Measurements from ENCODE around the gene SLX4IP.

SLX4IP gene

GRCh38 chr20:10551732-10552724, 116.9 kb downstream of the SLX4IP start:
- no peak overlapping the region for H3K27ac ChIP-seq (ENCODE audit: low read depth, low read length)

DNA sequence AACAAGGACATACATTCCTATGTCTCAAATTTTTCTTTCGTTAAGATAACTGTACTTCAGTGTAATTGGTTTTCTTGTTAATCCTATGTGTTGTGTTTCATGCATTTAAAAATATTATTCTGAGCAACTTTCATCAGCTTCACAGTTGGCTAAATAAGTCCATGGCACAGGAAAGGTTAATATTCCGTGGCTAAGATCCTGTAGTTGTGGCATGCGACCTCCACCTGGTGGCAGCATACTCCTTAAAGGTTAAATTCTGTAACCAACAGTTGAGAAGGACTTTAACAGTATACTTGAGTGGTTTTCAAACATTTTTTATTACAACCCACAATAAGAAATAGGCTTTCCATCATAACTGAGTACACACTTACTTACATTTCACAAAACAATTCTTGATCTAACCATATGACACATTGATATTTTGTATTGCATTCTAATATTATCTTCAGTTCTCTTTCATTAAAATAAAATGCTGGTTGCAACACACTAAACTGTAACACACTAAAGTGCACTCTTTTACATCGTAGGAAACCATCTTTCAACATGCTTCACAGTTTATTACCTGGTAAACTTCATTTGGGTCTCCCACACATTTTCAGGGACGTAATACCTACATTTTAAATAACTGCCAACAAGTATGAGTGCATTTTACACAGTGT, 118.3 kb downstream of the SLX4IP start:
- no peak overlapping the region for H3K4me3 ChIP-seq (ENCODE audit: low read length)
- H3K18ac ChIP-seq (ENCODE audit: low read length), result no peak overlapping the region
- no peak overlapping the region for H3K9ac ChIP-seq (ENCODE audit: low read length)
- H3K56ac ChIP-seq (ENCODE audit: low read length), result no peak overlapping the region
- peaks cover 6% of the 10 kb centered on the region for H3K4me1 ChIP-seq (ENCODE audit: control insufficient read depth, low read depth, low read length)
- no peak overlapping the region for H2BK15ac ChIP-seq (replicated peaks; ENCODE audit: low read depth)
- no CpG with 5 or more reads among the region's 5 CpGs for WGBS (ENCODE audit: extremely low coverage, insufficient coverage, low lambda C conversion rate)
- no peak overlapping the region for H3K27ac ChIP-seq (ENCODE audit: low read depth, low read length)
- no peak overlapping the region for H4K8ac ChIP-seq (ENCODE audit: low read depth, low read length)
- H2BK5ac ChIP-seq (ENCODE audit: low read length), result no peak overlapping the region
- no peak overlapping the region for H4K5ac ChIP-seq (ENCODE audit: low read length)
- H3K36me3 ChIP-seq (ENCODE audit: control insufficient read depth, insufficient read depth, low read length), result no peaks in the 10 kb centered on the region
- H2AK5ac ChIP-seq (ENCODE audit: low read length), result no peak overlapping the region
- H3K79me1 ChIP-seq (ENCODE audit: low read length), result no peaks in the 10 kb centered on the region
- H3K79me2 ChIP-seq (ENCODE audit: control insufficient read depth, insufficient read depth, low read length), result no peaks in the 10 kb centered on the region
- no peak overlapping the region for H3K4me2 ChIP-seq (ENCODE audit: low read length)
- no peak overlapping the region for H3K23ac ChIP-seq (ENCODE audit: low read length)
- H2BK120ac ChIP-seq (ENCODE audit: low read depth, low read length), result no peak overlapping the region
- H3K4ac ChIP-seq (ENCODE audit: low read depth, low read length), result no peak overlapping the region
- H3K27me3 ChIP-seq (ENCODE audit: insufficient read depth, low read length, poor library complexity), result no peaks in the 10 kb centered on the region
- DNase-seq, result peak; percentile 78

More at GRCh38 chr20:10551732-10552724, 116.9 kb downstream of the SLX4IP start:
- Histone ChIP-seq H3K79me1 (ENCODE audit: low read length) (no peaks in the 10 kb centered on the region), H2AK5ac (ENCODE audit: low read length) (no peak overlapping the region), H3K36me3 (ENCODE audit: control insufficient read depth, insufficient read depth, low read length) (no peaks in the 10 kb centered on the region), H3K4me2 (ENCODE audit: low read length) (no peak overlapping the region), H3K4me3 (ENCODE audit: low read length) (no peak overlapping the region), H3K27me3 (ENCODE audit: insufficient read depth, low read length, poor library complexity) (no peaks in the 10 kb centered on the region), H3K4me1 (ENCODE audit: control insufficient read depth, low read depth, low read length) (peaks cover 6% of the 10 kb centered on the region), H3K23ac (ENCODE audit: low read length) (no peak overlapping the region), H3K18ac (ENCODE audit: low read length) (no peak overlapping the region), H4K8ac (ENCODE audit: low read depth, low read length) (no peak overlapping the region), H3K56ac (ENCODE audit: low read length) (no peak overlapping the region), H4K5ac (ENCODE audit: low read length) (no peak overlapping the region), H3K9ac (ENCODE audit: low read length) (no peak overlapping the region), H2BK5ac (ENCODE audit: low read length) (no peak overlapping the region), H3K4ac (ENCODE audit: low read depth, low read length) (no peak overlapping the region), H2BK15ac (replicated peaks; ENCODE audit: low read depth) (no peak overlapping the region), H2BK120ac (ENCODE audit: low read depth, low read length) (no peak overlapping the region), H3K79me2 (ENCODE audit: control insufficient read depth, insufficient read depth, low read length) (no peaks in the 10 kb centered on the region)
- DNase-seq, result peak; percentile 59
- WGBS (ENCODE audit: extremely low coverage, insufficient coverage, low lambda C conversion rate), result no CpG with 5 or more reads among the region's 8 CpGs

- Histone ChIP-seq H3K79me1 (ENCODE audit: low read length) (no peaks in the 10 kb centered on the region), H3K4ac (ENCODE audit: low read depth, low read length) (no peak overlapping the region), H3K18ac (ENCODE audit: low read length) (no peak overlapping the region), H3K36me3 (ENCODE audit: control insufficient read depth, insufficient read depth, low read length) (no peaks in the 10 kb centered on the region), H3K4me3 (ENCODE audit: low read length) (no peak overlapping the region), H3K79me2 (ENCODE audit: control insufficient read depth, insufficient read depth, low read length) (no peaks in the 10 kb centered on the region), H4K8ac (ENCODE audit: low read depth, low read length) (no peak overlapping the region), H3K56ac (ENCODE audit: low read length) (no peak overlapping the region), H2BK120ac (ENCODE audit: low read depth, low read length) (no peak overlapping the region), H3K27me3 (ENCODE audit: insufficient read depth, low read length, poor library complexity) (no peaks in the 10 kb centered on the region), H3K27ac (ENCODE audit: low read depth, low read length) (no peak overlapping the region), H2BK15ac (replicated peaks; ENCODE audit: low read depth) (no peak overlapping the region), H3K23ac (ENCODE audit: low read length) (no peak overlapping the region), H3K9ac (ENCODE audit: low read length) (no peak overlapping the region), H4K5ac (ENCODE audit: low read length) (no peak overlapping the region), H2AK5ac (ENCODE audit: low read length) (no peak overlapping the region), H3K4me2 (ENCODE audit: low read length) (no peak overlapping the region), H3K4me1 (ENCODE audit: control insufficient read depth, low read depth, low read length) (peaks cover 7% of the 10 kb centered on the region), H2BK5ac (ENCODE audit: low read length) (no peak overlapping the region)
- no CpG with 5 or more reads among the region's 2 CpGs for WGBS (ENCODE audit: extremely low coverage, insufficient coverage, low lambda C conversion rate)
- no peak for DNase-seq
Measured at GRCh38 chr20:10554285-10554684, 119.2 kb downstream of the SLX4IP start.

- no peak overlapping the region for H2AK5ac ChIP-seq (ENCODE audit: low read length)
Measured at GRCh38 chr20:10555393-10555792, 120.3 kb downstream of the SLX4IP start.

DNA sequence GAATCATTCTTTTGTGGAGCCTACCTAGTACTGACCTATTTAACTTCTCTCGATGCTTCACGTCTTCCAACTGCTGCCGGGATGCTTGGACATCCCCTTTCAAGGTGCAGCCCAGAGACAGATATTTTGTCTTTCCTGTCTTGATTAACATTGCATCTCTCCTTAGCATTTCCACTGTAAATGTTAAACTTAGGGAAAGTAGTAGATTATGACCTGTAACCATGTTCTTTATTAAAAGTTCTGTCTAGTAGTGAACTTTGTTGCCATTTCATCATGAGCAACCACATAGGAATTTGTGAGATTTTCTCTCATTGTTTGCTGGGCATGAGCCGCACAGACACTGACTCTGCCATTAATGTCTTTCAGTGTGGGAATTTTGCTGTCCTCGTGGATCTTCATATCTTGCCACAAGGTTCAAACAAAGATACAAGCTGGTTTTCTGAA, 120.8 kb downstream of the SLX4IP start:
- Histone ChIP-seq H2BK120ac (ENCODE audit: low read depth, low read length) (no peak overlapping the region), H2AK5ac (ENCODE audit: low read length) (no peak overlapping the region), H3K27ac (ENCODE audit: low read depth, low read length) (no peak overlapping the region), H3K4me2 (ENCODE audit: low read length) (no peak overlapping the region), H3K79me1 (ENCODE audit: low read length) (no peaks in the 10 kb centered on the region), H3K9ac (ENCODE audit: low read length) (no peak overlapping the region), H2BK5ac (ENCODE audit: low read length) (no peak overlapping the region), H3K23ac (ENCODE audit: low read length) (no peak overlapping the region), H4K8ac (ENCODE audit: low read depth, low read length) (no peak overlapping the region), H2BK15ac (replicated peaks; ENCODE audit: low read depth) (no peak overlapping the region), H3K56ac (ENCODE audit: low read length) (no peak overlapping the region), H4K5ac (ENCODE audit: low read length) (no peak overlapping the region), H3K79me2 (ENCODE audit: control insufficient read depth, insufficient read depth, low read length) (no peaks in the 10 kb centered on the region), H3K4ac (ENCODE audit: low read depth, low read length) (no peak overlapping the region), H3K27me3 (ENCODE audit: insufficient read depth, low read length, poor library complexity) (no peaks in the 10 kb centered on the region), H3K18ac (ENCODE audit: low read length) (no peak overlapping the region), H3K4me1 (ENCODE audit: control insufficient read depth, low read depth, low read length) (peaks cover 5% of the 10 kb centered on the region), H3K4me3 (ENCODE audit: low read length) (no peak overlapping the region), H3K36me3 (ENCODE audit: control insufficient read depth, insufficient read depth, low read length) (no peaks in the 10 kb centered on the region)
- WGBS (ENCODE audit: extremely low coverage, insufficient coverage, low lambda C conversion rate), result no CpG with 5 or more reads among the region's 5 CpGs
- no peak for DNase-seq

More at GRCh38 chr20:10555393-10555792, 120.3 kb downstream of the SLX4IP start:
- no peak overlapping the region for H3K4me3 ChIP-seq (ENCODE audit: low read length)
- no peak overlapping the region for H2BK15ac ChIP-seq (replicated peaks; ENCODE audit: low read depth)
- H2BK5ac ChIP-seq (ENCODE audit: low read length), result no peak overlapping the region
- H3K4me1 ChIP-seq (ENCODE audit: control insufficient read depth, low read depth, low read length), result peaks cover 5% of the 10 kb centered on the region
- no peak for DNase-seq
- no peaks in the 10 kb centered on the region for H3K36me3 ChIP-seq (ENCODE audit: control insufficient read depth, insufficient read depth, low read length)
- H3K18ac ChIP-seq (ENCODE audit: low read length), result no peak overlapping the region
- no peak overlapping the region for H4K5ac ChIP-seq (ENCODE audit: low read length)
- H3K79me1 ChIP-seq (ENCODE audit: low read length), result no peaks in the 10 kb centered on the region
- no peak overlapping the region for H3K4me2 ChIP-seq (ENCODE audit: low read length)
- no peak overlapping the region for H3K9ac ChIP-seq (ENCODE audit: low read length)
- no peak overlapping the region for H3K23ac ChIP-seq (ENCODE audit: low read length)
- no peak overlapping the region for H3K4ac ChIP-seq (ENCODE audit: low read depth, low read length)
- H2BK120ac ChIP-seq (ENCODE audit: low read depth, low read length), result no peak overlapping the region
- H3K27ac ChIP-seq (ENCODE audit: low read depth, low read length), result no peak overlapping the region
- no peak overlapping the region for H4K8ac ChIP-seq (ENCODE audit: low read depth, low read length)
- no CpG with 5 or more reads among the region's 3 CpGs for WGBS (ENCODE audit: extremely low coverage, insufficient coverage, low lambda C conversion rate)
- H3K56ac ChIP-seq (ENCODE audit: low read length), result no peak overlapping the region
- H3K27me3 ChIP-seq (ENCODE audit: insufficient read depth, low read length, poor library complexity), result no peaks in the 10 kb centered on the region
- no peaks in the 10 kb centered on the region for H3K79me2 ChIP-seq (ENCODE audit: control insufficient read depth, insufficient read depth, low read length)
